GM12878 (cell line): ENCODE results near the gene CCR5. TPM values are rescaled to one million over a fixed set of nuclear protein-coding genes. Genes with fewer than 3 reads are reported as not detected.

Experiments
- ATAC-seq: fragments of 200-7000 bp; cut with Tn5 transposase; 3 replicates; pipeline ENCODE4 v1.9.1; 2020; ENCODE audit warnings: mild to moderate bottlenecking, moderate library complexity
- BruUV-seq: library from RNA; stranded (reverse); fragments of 400-500 nt; replicated peaks from 2 replicates; lab custom pipeline; 2021; lab: Mats Ljungman, UMichigan
- CTCF ChIA-PET: fragments of 300-600 bp; sonication (Branson Sonifier 250); formaldehyde crosslinking; extraction: SDS; loops from one replicate; lab custom pipeline; 2021; ENCODE audit warnings: inconsistent platforms; lab: Yijun Ruan, JAX
- POLR2A ChIA-PET: fragments of 350-600 bp; formaldehyde crosslinking; extraction: SDS; loops from one replicate; lab custom pipeline; 2021; ENCODE audit warnings: inconsistent platforms; lab: Charles Lee
- RAD21 ChIA-PET: fragments of 300-600 bp; sonication (Branson Sonifier 250); formaldehyde crosslinking; loops from one replicate; lab custom pipeline; 2023; ENCODE audit warnings: antibody characterized with exemption; ENCODE audit not compliant: unreplicated experiment; lab: Charles Lee
- SMC1A ChIA-PET: fragments of 300-600 bp; sonication (Branson Sonifier 250); formaldehyde crosslinking; loops from one replicate; lab custom pipeline; 2023; ENCODE audit not compliant: unreplicated experiment, uncharacterized antibody; lab: Charles Lee
- DNase-seq: peaks from one replicate; pipeline ENCODE4 v3.0.0-alpha.2; 2011; ENCODE audit warnings: low read depth, low spot score
- FAIRE-seq: peaks from 3 replicates; lab custom pipeline; 2011; peaks lifted over from hg19 to GRCh38; lab: Jason Lieb, UNC
- H2AFZ ChIP-seq: 2 replicates; pipeline ENCODE4 v1.6.0; 2011; ENCODE audit warnings: low read depth, low read length, control low read depth; ENCODE audit not compliant: control insufficient read depth
- H3K27ac ChIP-seq: 2 replicates; pipeline ENCODE4 v1.5.1; 2011; ENCODE audit warnings: control low read depth; ENCODE audit not compliant: control insufficient read depth, insufficient read depth
- H3K27me3 ChIP-seq, 2 experiments: replicated peaks in 1 of 2; 2 replicates each; pipeline versions ENCODE4 v1.6.0 to v1.6.1; 2011; ENCODE audit warnings: low read length in 1 of 2; ENCODE audit not compliant: control insufficient read depth in 2 of 2, insufficient read depth in 2 of 2
- H3K36me3 ChIP-seq, 2 experiments: 2 replicates each; pipeline ENCODE4 v1.5.1; 2011; ENCODE audit warnings: low read length in 1 of 2; ENCODE audit not compliant: control insufficient read depth in 2 of 2, insufficient read depth in 2 of 2
- H3K4me1 ChIP-seq: 2 replicates; pipeline ENCODE4 v1.6.1; 2011; ENCODE audit warnings: mild to moderate bottlenecking, low read length, moderate library complexity, mixed read lengths; ENCODE audit not compliant: control insufficient read depth, insufficient read depth
- H3K4me2 ChIP-seq: 2 replicates; pipeline ENCODE4 v1.6.0; 2011; ENCODE audit warnings: control low read depth; ENCODE audit not compliant: control insufficient read depth, insufficient read depth
- H3K4me3 ChIP-seq: fragments of 200-600 bp; sonication (generic); 2 replicates; pipeline ENCODE4 v1.5.1; 2016
- H3K79me2 ChIP-seq: 2 replicates; pipeline ENCODE4 v1.6.0; 2011; ENCODE audit warnings: low read length; ENCODE audit not compliant: control insufficient read depth, insufficient read depth
- H3K9ac ChIP-seq: 2 replicates; pipeline ENCODE4 v1.8.0; 2011; ENCODE audit warnings: low read length, control low read depth, mixed read lengths; ENCODE audit not compliant: control insufficient read depth, insufficient read depth
- H3K9me3 ChIP-seq: replicated peaks from 3 replicates; pipeline ENCODE4 v1.5.1; 2011; ENCODE audit warnings: mild to moderate bottlenecking, low read length; ENCODE audit not compliant: control insufficient read depth, insufficient read depth
- H4K20me1 ChIP-seq: 2 replicates; pipeline ENCODE4 v1.6.0; 2011; ENCODE audit not compliant: control insufficient read depth, insufficient read depth
- BHLHE40 ChIP-seq, 2 experiments: fragments of 450-650 bp in 1 of 2; IDR thresholded peaks; 2 replicates each; pipeline ENCODE4 v1.6.1; 2011 to 2017; ENCODE audit warnings: low read depth in 2 of 2, borderline replicate concordance in 1 of 2, improper control_type of control experiment in 1 of 2, low read length in 1 of 2, mild to moderate bottlenecking in 1 of 2
- ESRRA ChIP-seq: IDR thresholded peaks from 2 replicates; pipeline ENCODE4 v1.6.1; 2012; ENCODE audit warnings: mild to moderate bottlenecking, low read length, improper control_type of control experiment
- GABPA ChIP-seq: IDR thresholded peaks from 2 replicates; pipeline ENCODE4 v1.6.1; 2014; ENCODE audit warnings: antibody characterized with exemption, low read depth, mild to moderate bottlenecking, inconsistent platforms
- JUND ChIP-seq: IDR thresholded peaks from 2 replicates; pipeline ENCODE4 v1.6.1; 2012; ENCODE audit warnings: low read depth, mild to moderate bottlenecking, low read length, improper control_type of control experiment, moderate library complexity
- NFYB ChIP-seq: IDR thresholded peaks from 2 replicates; pipeline ENCODE4 v1.6.1; 2011; ENCODE audit warnings: low read depth, mild to moderate bottlenecking, low read length, improper control_type of control experiment, moderate library complexity; ENCODE audit not compliant: insufficient read depth
- RAD51 ChIP-seq: fragments of 450-650 bp; IDR thresholded peaks from 2 replicates; pipeline ENCODE4 v1.6.1; 2016; ENCODE audit warnings: moderate library complexity, mild to moderate bottlenecking, inconsistent platforms
- WGBS: methylation state at CpG from one replicate; pipeline ENCODE4 v1.1.6; 2016; ENCODE audit warnings: low lambda C conversion rate; ENCODE audit not compliant: insufficient replicate concordance, insufficient coverage; ENCODE audit errors: missing lambda C conversion rate; 5-methylcytosine and 5-hydroxymethylcytosine counted together
- in situ Hi-C: fragments of 300-500 bp; cut with MboI; formaldehyde crosslinking; loops from 9 replicates; pipeline ENCODE4 v1.14.3; 2018; ENCODE audit warnings: mixed read lengths
- intact Hi-C: fragments of 100-400 bp; cut with micrococcal nuclease; formaldehyde crosslinking; loops from one replicate; pipeline ENCODE4 v1.14.2; 2022; ENCODE audit not compliant: unreplicated experiment
- polyA plus RNA-seq, 11 experiments: library from polyadenylated mRNA; depleted of rRNA in 4 of 11; unstranded in 6 of 11; stranded (reverse) in 5 of 11; fragments of >200 nt; fragmentation: Nextera tagmentation in 4 of 11; fragmentation: Illumina TruSeq in 1 of 11; extraction: Ambion mirVana in 4 of 11; extraction: Trizol in 1 of 11; gene quantifications; 1 replicate in 1 of 11; 2 replicates in 10 of 11; pipeline versions ENCODE4 v1.2.1 to v1.2.3, GENCODE V29; 2011 to 2016; ENCODE audit warnings: inconsistent platforms in 2 of 11, missing spikeins in 2 of 11, low read depth in 1 of 11
- total RNA-seq, 4 experiments: library from RNA; depleted of rRNA in 3 of 4; stranded (reverse); fragments of >200 nt in 3 of 4; fragmentation: Illumina TruSeq in 1 of 4; extraction: Trizol in 1 of 4; gene quantifications; 2 replicates each; pipeline versions ENCODE4 v1.2.1 to v1.2.3, GENCODE V29; 2013 to 2021
- TF ChIP-seq, protein P1 (sequence below): fragments of 150-350 bp; IDR thresholded peaks from 2 replicates; pipeline ENCODE4 v1.6.1; 2014; ENCODE audit warnings: mild to moderate bottlenecking, low read depth, low read length

Gene CCR5
- total and polyA plus RNA-seq, 10 of the 15 experiments (the other 5 are each of a cell fraction or from before 2014, with no cell fraction given): 0.17 to 1.6 (median 0.82) TPM; not detected in 1

DNA sequence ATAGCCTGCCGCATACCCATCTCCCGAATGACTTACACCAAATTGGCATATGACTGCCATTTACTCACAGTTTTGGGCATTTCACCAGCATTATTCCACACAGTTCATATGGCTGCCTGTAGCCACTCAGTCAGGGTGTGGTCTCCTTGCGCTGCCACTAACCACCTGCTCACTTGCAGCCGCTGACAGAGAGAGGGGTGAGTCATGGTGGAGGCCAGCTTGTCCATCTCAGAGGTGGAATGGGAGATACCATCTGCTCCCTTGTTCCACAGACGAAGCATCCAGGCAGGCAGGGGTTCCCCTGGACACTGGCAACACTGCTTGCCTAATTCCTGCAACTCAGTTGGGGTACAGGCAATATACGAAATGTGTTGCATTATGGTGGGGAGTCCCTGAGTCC is 51.9 kb downstream of the CCR5 start (continued):
- TF ChIP-seq, protein P1, sequence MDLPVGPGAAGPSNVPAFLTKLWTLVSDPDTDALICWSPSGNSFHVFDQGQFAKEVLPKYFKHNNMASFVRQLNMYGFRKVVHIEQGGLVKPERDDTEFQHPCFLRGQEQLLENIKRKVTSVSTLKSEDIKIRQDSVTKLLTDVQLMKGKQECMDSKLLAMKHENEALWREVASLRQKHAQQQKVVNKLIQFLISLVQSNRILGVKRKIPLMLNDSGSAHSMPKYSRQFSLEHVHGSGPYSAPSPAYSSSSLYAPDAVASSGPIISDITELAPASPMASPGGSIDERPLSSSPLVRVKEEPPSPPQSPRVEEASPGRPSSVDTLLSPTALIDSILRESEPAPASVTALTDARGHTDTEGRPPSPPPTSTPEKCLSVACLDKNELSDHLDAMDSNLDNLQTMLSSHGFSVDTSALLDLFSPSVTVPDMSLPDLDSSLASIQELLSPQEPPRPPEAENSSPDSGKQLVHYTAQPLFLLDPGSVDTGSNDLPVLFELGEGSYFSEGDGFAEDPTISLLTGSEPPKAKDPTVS: no peak
- TF ChIP-seq JUND: no peak
- no peak for TF ChIP-seq ESRRA

DNA sequence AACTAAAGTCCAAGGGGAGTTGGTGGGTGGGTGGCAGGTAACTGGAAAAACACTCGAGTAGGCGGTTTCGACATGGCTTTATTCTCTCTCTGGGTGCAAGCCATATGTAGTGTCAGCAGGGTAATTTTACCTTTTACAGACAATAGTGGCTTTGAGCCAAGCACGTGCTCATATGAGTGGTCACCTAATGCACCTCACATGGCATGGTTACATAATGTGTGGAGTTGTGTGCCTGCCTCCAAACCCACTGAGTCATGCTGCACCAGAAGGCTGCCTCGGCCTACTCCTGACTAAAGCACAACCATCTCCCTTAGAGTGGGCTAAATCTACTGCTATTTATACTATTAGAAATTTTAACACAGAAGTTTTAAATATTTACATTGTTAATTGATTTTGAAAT is 52.8 kb downstream of the CCR5 start:
- no peak for DNase-seq
- TF ChIP-seq GABPA (no peak), NFYB (no peak), RAD51 (peak; percentile 25; the same call in 1 of the 2 replicates), BHLHE40 (IDR thresholded peaks at IDR 0.05; ENCODE audit: borderline replicate concordance in 1 of 2, low read depth in 2 of 2, low read length in 1 of 2) (peak in 1 of 2 experiments; percentile 86; a peak in 2 of 4 replicates)
- TF ChIP-seq, all 136 proteins: peak for 2
- in situ Hi-C loops (no loop called here), intact Hi-C loops (no loop called here)
- Histone ChIP-seq H3K9me3 (no peaks in the 10 kb centered on the region; the same call in 2 of the 3 replicates), H3K4me2 (no peak overlapping the region), H3K36me3 (no peaks in the 10 kb centered on the region), H3K4me3 (no peak overlapping the region), H3K79me2 (no peaks in the 10 kb centered on the region), H3K9ac (no peak overlapping the region), H3K4me1 (no peaks in the 10 kb centered on the region), H4K20me1 (no peaks in the 10 kb centered on the region), H3K27me3 (no peaks in the 10 kb centered on the region; a peak in 1 of 4 replicates), H3K27ac (no peak overlapping the region), H2AFZ (no peak overlapping the region)
- ChIA-PET SMC1A (no interaction called here), POLR2A (no interaction called here), RAD21 (interaction anchor here (0.8 to 1.4 kb wide), 2 partner anchors 42 to 45 kb away, joined by 3 read pairs; no protein-coding TSS in a partner anchor), CTCF (no interaction called here)
- BruUV-seq: no TSS peak
- FAIRE-seq (no peak), ATAC-seq (no peak)
- WGBS: 34% methylated on average over 5 of the region's 5 CpGs

Other genes starting within 250 kb of the CCR5 start
Only the 7 nearest of the 8 such genes appear.
- 8.3 and 10.1 TPM in 2 replicates for gene CCR1, start 162.6 kb upstream of the CCR5 start, total RNA-seq (2014; rRNA removed)
- 9.6 TPM in 2 replicates for gene CCR1, start 162.6 kb upstream of the CCR5 start, total RNA-seq (2014; rRNA removed; fragmentation: Illumina TruSeq; extraction: Trizol)
- 6.4 and 7.3 TPM in 2 replicates for gene CCR1, start 162.6 kb upstream of the CCR5 start, total RNA-seq (2021)
- 8.8 and 9.5 TPM in 2 replicates for gene CCR1, start 162.6 kb upstream of the CCR5 start, polyA plus RNA-seq (2011; rRNA removed)
- 11.0 and 13.2 TPM in 2 replicates for gene CCR1, start 162.6 kb upstream of the CCR5 start, polyA plus RNA-seq (2014; fragmentation: Illumina TruSeq; extraction: Trizol)
- gene CCR1, start 162.6 kb upstream of the CCR5 start, polyA plus RNA-seq (2014; fragmentation: Nextera tagmentation; extraction: Ambion mirVana): 1 to 10 TPM; 3.4 to 3.7 TPM
- gene CCR1, start 162.6 kb upstream of the CCR5 start, polyA plus RNA-seq (2014; rRNA removed): 6.4 and 8.2 TPM in 2 replicates
- 1 to 10 TPM; 2.3 to 3.6 TPM for gene CCR1, start 162.6 kb upstream of the CCR5 start, polyA plus RNA-seq (2016; fragmentation: Nextera tagmentation; extraction: Ambion mirVana)
- gene CCR3, start 128.5 kb upstream of the CCR5 start, total RNA-seq (2014; rRNA removed): 0.23 and 0.65 TPM in 2 replicates
- gene CCR3, start 128.5 kb upstream of the CCR5 start, total RNA-seq (2014; rRNA removed; fragmentation: Illumina TruSeq; extraction: Trizol): 0.27 and 0.60 TPM in 2 replicates
- 0.41 and 0.66 TPM in 2 replicates for gene CCR3, start 128.5 kb upstream of the CCR5 start, total RNA-seq (2021)
- not detected in 2 replicates for gene CCR3, start 128.5 kb upstream of the CCR5 start, polyA plus RNA-seq (2011; rRNA removed)
- 0.65 and 0.78 TPM in 2 replicates for gene CCR3, start 128.5 kb upstream of the CCR5 start, polyA plus RNA-seq (2014; fragmentation: Illumina TruSeq; extraction: Trizol)
- gene CCR3, start 128.5 kb upstream of the CCR5 start, polyA plus RNA-seq (2014; fragmentation: Nextera tagmentation; extraction: Ambion mirVana): under 1 TPM; 0.53 TPM
- gene CCR3, start 128.5 kb upstream of the CCR5 start, polyA plus RNA-seq (2014; rRNA removed): 0.58 TPM in 2 replicates
- gene CCR3, start 128.5 kb upstream of the CCR5 start, polyA plus RNA-seq (2016; fragmentation: Nextera tagmentation; extraction: Ambion mirVana): under 1 TPM; 0.13 to 0.20 TPM
- gene CCR2, start 16.8 kb upstream of the CCR5 start, total RNA-seq (2014; rRNA removed): 3.6 and 4.4 TPM in 2 replicates
- 4.3 and 4.4 TPM in 2 replicates for gene CCR2, start 16.8 kb upstream of the CCR5 start, total RNA-seq (2014; rRNA removed; fragmentation: Illumina TruSeq; extraction: Trizol)
- gene CCR2, start 16.8 kb upstream of the CCR5 start, total RNA-seq (2021): 2.5 and 3.5 TPM in 2 replicates
- not detected in 2 replicates for gene CCR2, start 16.8 kb upstream of the CCR5 start, polyA plus RNA-seq (2011; rRNA removed)
- gene CCR2, start 16.8 kb upstream of the CCR5 start, polyA plus RNA-seq (2014; fragmentation: Illumina TruSeq; extraction: Trizol): 3.6 and 4.1 TPM in 2 replicates
- gene CCR2, start 16.8 kb upstream of the CCR5 start, polyA plus RNA-seq (2014; fragmentation: Nextera tagmentation; extraction: Ambion mirVana): 1 to 10 TPM; 2.5 to 4.7 TPM
- gene CCR2, start 16.8 kb upstream of the CCR5 start, polyA plus RNA-seq (2014; rRNA removed): 2.1 and 2.7 TPM in 2 replicates
- gene CCR2, start 16.8 kb upstream of the CCR5 start, polyA plus RNA-seq (2016; fragmentation: Nextera tagmentation; extraction: Ambion mirVana): 1 to 10 TPM; 1.9 to 2.7 TPM
- 2.1 and 2.3 TPM in 2 replicates for gene CCRL2, start 36.3 kb downstream of the CCR5 start, total RNA-seq (2014; rRNA removed)
- gene CCRL2, start 36.3 kb downstream of the CCR5 start, total RNA-seq (2014; rRNA removed; fragmentation: Illumina TruSeq; extraction: Trizol): 1.8 and 2.2 TPM in 2 replicates
- gene CCRL2, start 36.3 kb downstream of the CCR5 start, total RNA-seq (2021): 1.6 and 2.1 TPM in 2 replicates
- 0.04 TPM in 1 of 2 replicates, not detected in the other for gene CCRL2, start 36.3 kb downstream of the CCR5 start, polyA plus RNA-seq (2011; rRNA removed)
- 1.7 and 2.1 TPM in 2 replicates for gene CCRL2, start 36.3 kb downstream of the CCR5 start, polyA plus RNA-seq (2014; fragmentation: Illumina TruSeq; extraction: Trizol)
- gene CCRL2, start 36.3 kb downstream of the CCR5 start, polyA plus RNA-seq (2014; fragmentation: Nextera tagmentation; extraction: Ambion mirVana): 1 to 10 TPM; 1.5 to 2.2 TPM
- 1.6 and 2.5 TPM in 2 replicates for gene CCRL2, start 36.3 kb downstream of the CCR5 start, polyA plus RNA-seq (2014; rRNA removed)
- 1 to 10 TPM; 1.2 to 1.7 TPM for gene CCRL2, start 36.3 kb downstream of the CCR5 start, polyA plus RNA-seq (2016; fragmentation: Nextera tagmentation; extraction: Ambion mirVana)
- gene LTF, start 94.0 kb downstream of the CCR5 start, total RNA-seq (2014; rRNA removed): 0.44 TPM in 1 of 2 replicates, not detected in the other
- gene LTF, start 94.0 kb downstream of the CCR5 start, total RNA-seq (2014; rRNA removed; fragmentation: Illumina TruSeq; extraction: Trizol): not detected in 2 replicates
- gene LTF, start 94.0 kb downstream of the CCR5 start, total RNA-seq (2021): 0.31 TPM in 1 of 2 replicates, not detected in the other
- not detected in 2 replicates for gene LTF, start 94.0 kb downstream of the CCR5 start, polyA plus RNA-seq (2011; rRNA removed)
- 0.03 TPM in 1 of 2 replicates, not detected in the other for gene LTF, start 94.0 kb downstream of the CCR5 start, polyA plus RNA-seq (2014; fragmentation: Illumina TruSeq; extraction: Trizol)
- not detected for gene LTF, start 94.0 kb downstream of the CCR5 start, polyA plus RNA-seq (2014; fragmentation: Nextera tagmentation; extraction: Ambion mirVana)
- gene LTF, start 94.0 kb downstream of the CCR5 start, polyA plus RNA-seq (2014; rRNA removed): not detected in 2 replicates
- not detected for gene LTF, start 94.0 kb downstream of the CCR5 start, polyA plus RNA-seq (2016; fragmentation: Nextera tagmentation; extraction: Ambion mirVana)
- gene RTP3, start 127.0 kb downstream of the CCR5 start, total RNA-seq (2014; rRNA removed): not detected in 2 replicates
- gene RTP3, start 127.0 kb downstream of the CCR5 start, total RNA-seq (2014; rRNA removed; fragmentation: Illumina TruSeq; extraction: Trizol): not detected in 2 replicates
- not detected in 2 replicates for gene RTP3, start 127.0 kb downstream of the CCR5 start, total RNA-seq (2021)
- not detected in 2 replicates for gene RTP3, start 127.0 kb downstream of the CCR5 start, polyA plus RNA-seq (2011; rRNA removed)
- gene RTP3, start 127.0 kb downstream of the CCR5 start, polyA plus RNA-seq (2014; fragmentation: Illumina TruSeq; extraction: Trizol): not detected in 2 replicates
- under 1 TPM in 1 of 2 experiments, not detected in 1; 0.06 TPM for gene RTP3, start 127.0 kb downstream of the CCR5 start, polyA plus RNA-seq (2014; fragmentation: Nextera tagmentation; extraction: Ambion mirVana)
- gene RTP3, start 127.0 kb downstream of the CCR5 start, polyA plus RNA-seq (2014; rRNA removed): not detected in 2 replicates
- gene RTP3, start 127.0 kb downstream of the CCR5 start, polyA plus RNA-seq (2016; fragmentation: Nextera tagmentation; extraction: Ambion mirVana): not detected
- not detected in 2 replicates for gene LRRC2, start 195.4 kb downstream of the CCR5 start, total RNA-seq (2014; rRNA removed)
- not detected in 2 replicates for gene LRRC2, start 195.4 kb downstream of the CCR5 start, total RNA-seq (2014; rRNA removed; fragmentation: Illumina TruSeq; extraction: Trizol)
- not detected in 2 replicates for gene LRRC2, start 195.4 kb downstream of the CCR5 start, total RNA-seq (2021)
- gene LRRC2, start 195.4 kb downstream of the CCR5 start, polyA plus RNA-seq (2011; rRNA removed): not detected in 2 replicates
- gene LRRC2, start 195.4 kb downstream of the CCR5 start, polyA plus RNA-seq (2014; fragmentation: Illumina TruSeq; extraction: Trizol): not detected in 2 replicates
- not detected for gene LRRC2, start 195.4 kb downstream of the CCR5 start, polyA plus RNA-seq (2014; fragmentation: Nextera tagmentation; extraction: Ambion mirVana)
- not detected in 2 replicates for gene LRRC2, start 195.4 kb downstream of the CCR5 start, polyA plus RNA-seq (2014; rRNA removed)
- gene LRRC2, start 195.4 kb downstream of the CCR5 start, polyA plus RNA-seq (2016; fragmentation: Nextera tagmentation; extraction: Ambion mirVana): not detected